ENCODE data around the gene PXK. TPM values are rescaled to one million over a fixed set of nuclear protein-coding genes. Genes with fewer than 3 reads are reported as not detected.
A peak's percentile ranks its signal among the peaks of the same experiment; 100 is the strongest.

PXK gene
- total and polyA plus RNA-seq, 10 of the 15 experiments (the other 5 are each of a cell fraction or from before 2014, with no cell fraction given) = 8.4 to 38.0 (median 27.6) TPM

DNA sequence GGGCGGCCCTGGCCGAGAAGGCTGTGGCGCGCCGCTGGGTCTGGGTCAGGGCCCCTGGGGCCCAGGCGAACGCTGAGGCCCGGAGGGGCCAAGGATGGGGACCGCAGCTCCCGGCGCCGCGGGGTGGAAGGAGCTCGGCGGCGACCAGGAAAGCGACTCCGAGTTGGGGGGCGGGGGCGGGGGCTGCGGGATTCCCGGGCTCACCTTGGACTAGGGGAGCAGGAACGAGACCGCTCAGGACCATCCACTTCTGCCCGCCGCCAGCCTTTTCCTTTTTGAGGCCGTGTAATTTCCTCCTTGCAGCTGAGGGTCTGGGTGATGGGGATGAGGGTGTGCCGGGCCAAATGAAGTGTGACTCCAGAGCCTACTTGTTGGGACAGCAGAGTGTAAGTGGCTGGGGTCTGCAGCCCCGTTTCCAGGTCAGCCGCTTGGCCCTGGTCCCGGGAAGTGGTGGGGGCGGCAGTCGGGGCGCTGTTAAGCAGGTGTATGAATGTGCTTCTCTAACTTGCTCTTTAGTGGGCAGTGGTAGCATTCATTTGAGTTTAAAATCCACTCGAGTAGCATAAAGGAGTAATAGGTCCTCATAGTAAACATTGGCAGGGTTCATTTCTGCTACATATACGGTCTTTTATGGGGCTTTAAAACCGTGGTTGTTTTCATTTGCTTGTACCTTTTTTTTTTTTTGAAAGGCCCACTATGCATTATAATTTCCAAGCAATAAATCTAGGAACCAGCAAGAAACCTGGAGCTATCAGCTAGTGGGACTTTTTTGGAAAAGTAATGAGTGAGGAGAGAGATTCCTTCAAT lies 717 bp downstream of the PXK start:
- FAIRE-seq = no peak

More for the DNA sequence above, 717 bp downstream of the PXK start:
- Histone ChIP-seq H3K4me3 (peak overlapping the region; percentile 93), H3K27me3 (replicated peaks in 1 of 2; ENCODE audit: control insufficient read depth in 2 of 2, insufficient read depth in 2 of 2, low read length in 1 of 2) (no peaks in the 10 kb centered on the region), H3K4me1 (ENCODE audit: control insufficient read depth, insufficient read depth, low read length) (peaks cover 10% of the 10 kb centered on the region; the same call in 1 of the 2 replicates), H4K20me1 (ENCODE audit: control insufficient read depth, insufficient read depth) (no peaks in the 10 kb centered on the region), H3K9me3 (replicated peaks; ENCODE audit: control insufficient read depth, insufficient read depth, low read length) (no peaks in the 10 kb centered on the region), H3K4me2 (ENCODE audit: control insufficient read depth, insufficient read depth) (peak overlapping the region; percentile 82), H3K27ac (ENCODE audit: control insufficient read depth, insufficient read depth) (no peak overlapping the region; the same call in none of the 2 replicates), H3K9ac (ENCODE audit: control insufficient read depth, insufficient read depth, low read length) (peak overlapping the region; percentile 62), H2AFZ (ENCODE audit: control insufficient read depth, low read depth, low read length) (peak overlapping the region; percentile 85), H3K36me3 (ENCODE audit: control insufficient read depth in 2 of 2, insufficient read depth in 2 of 2, low read length in 1 of 2) (no peaks in the 10 kb centered on the region), H3K79me2 (ENCODE audit: control insufficient read depth, insufficient read depth, low read length) (peaks cover 10% of the 10 kb centered on the region)
- ChIA-PET CTCF (interaction anchor here (0.7 to 8.9 kb wide), 24 partner anchors 9 to 325 kb away, joined by 3 to 204 read pairs (median 4); partner anchors contain the start of genes FLNB, HTD2, KCTD6 and RPP14), SMC1A (ENCODE audit: uncharacterized antibody, unreplicated experiment) (interaction anchor here (0.6 to 13.1 kb wide), 18 partner anchors 9 to 166 kb away, joined by 3 to 324 read pairs (median 5); partner anchors contain the start of genes HTD2, KCTD6 and RPP14), POLR2A (interaction anchor here (0.5 to 12.4 kb wide), 8 partner anchors 9 to 146 kb away, joined by 3 to 221 read pairs (median 4); partner anchors contain the start of genes HTD2 and RPP14), RAD21 (ENCODE audit: unreplicated experiment) (interaction anchor here (0.9 to 7.5 kb wide), 16 partner anchors 8 to 162 kb away, joined by 3 to 149 read pairs (median 6); partner anchors contain the start of genes HTD2, KCTD6, PDHB and RPP14)
- in situ Hi-C loops (cut with MboI) = no loop called here
- TF ChIP-seq RCOR1 (conservative IDR thresholded peaks at IDR 0.05; ENCODE audit: low read depth, low read length) (no peak), SMC3 (IDR thresholded peaks at IDR 0.05; ENCODE audit: borderline replicate concordance, low read length) (peak; percentile 12; the same call in 1 of the 2 replicates), NBN (IDR thresholded peaks at IDR 0.05) (0 out of 2 replicates have a peak, but pooled peaks have one; percentile 55), EGR1 (IDR thresholded peaks at IDR 0.05; ENCODE audit: borderline replicate concordance in 1 of 2, low read depth in 2 of 2, low read length in 2 of 2) (peak in 1 of 2 experiments; percentile 2; a peak in 1 of 3 replicates), RAD21 (IDR thresholded peaks at IDR 0.05; ENCODE audit: insufficient read depth, low read depth, low read length) (peak; percentile 61), TCF12 (IDR thresholded peaks at IDR 0.05; ENCODE audit: low read depth, low read length) (no peak), TCF7 (IDR thresholded peaks at IDR 0.05; ENCODE audit: borderline replicate concordance) (no peak), GABPA (IDR thresholded peaks at IDR 0.05; ENCODE audit: low read depth) (no peak)
- TF ChIP-seq, protein P1, sequence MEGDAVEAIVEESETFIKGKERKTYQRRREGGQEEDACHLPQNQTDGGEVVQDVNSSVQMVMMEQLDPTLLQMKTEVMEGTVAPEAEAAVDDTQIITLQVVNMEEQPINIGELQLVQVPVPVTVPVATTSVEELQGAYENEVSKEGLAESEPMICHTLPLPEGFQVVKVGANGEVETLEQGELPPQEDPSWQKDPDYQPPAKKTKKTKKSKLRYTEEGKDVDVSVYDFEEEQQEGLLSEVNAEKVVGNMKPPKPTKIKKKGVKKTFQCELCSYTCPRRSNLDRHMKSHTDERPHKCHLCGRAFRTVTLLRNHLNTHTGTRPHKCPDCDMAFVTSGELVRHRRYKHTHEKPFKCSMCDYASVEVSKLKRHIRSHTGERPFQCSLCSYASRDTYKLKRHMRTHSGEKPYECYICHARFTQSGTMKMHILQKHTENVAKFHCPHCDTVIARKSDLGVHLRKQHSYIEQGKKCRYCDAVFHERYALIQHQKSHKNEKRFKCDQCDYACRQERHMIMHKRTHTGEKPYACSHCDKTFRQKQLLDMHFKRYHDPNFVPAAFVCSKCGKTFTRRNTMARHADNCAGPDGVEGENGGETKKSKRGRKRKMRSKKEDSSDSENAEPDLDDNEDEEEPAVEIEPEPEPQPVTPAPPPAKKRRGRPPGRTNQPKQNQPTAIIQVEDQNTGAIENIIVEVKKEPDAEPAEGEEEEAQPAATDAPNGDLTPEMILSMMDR (IDR thresholded peaks at IDR 0.05 in 2 of 3, conservative IDR thresholded peaks at IDR 0.05 in 1 of 3; ENCODE audit: control insufficient read depth in 2 of 3, extremely low read depth in 1 of 3, insufficient read depth in 1 of 3, low read depth in 3 of 3, low read length in 3 of 3) = peak; percentile 26 to 65 (median 32); a peak in 4 of 6 replicates
- TF ChIP-seq, protein P2, sequence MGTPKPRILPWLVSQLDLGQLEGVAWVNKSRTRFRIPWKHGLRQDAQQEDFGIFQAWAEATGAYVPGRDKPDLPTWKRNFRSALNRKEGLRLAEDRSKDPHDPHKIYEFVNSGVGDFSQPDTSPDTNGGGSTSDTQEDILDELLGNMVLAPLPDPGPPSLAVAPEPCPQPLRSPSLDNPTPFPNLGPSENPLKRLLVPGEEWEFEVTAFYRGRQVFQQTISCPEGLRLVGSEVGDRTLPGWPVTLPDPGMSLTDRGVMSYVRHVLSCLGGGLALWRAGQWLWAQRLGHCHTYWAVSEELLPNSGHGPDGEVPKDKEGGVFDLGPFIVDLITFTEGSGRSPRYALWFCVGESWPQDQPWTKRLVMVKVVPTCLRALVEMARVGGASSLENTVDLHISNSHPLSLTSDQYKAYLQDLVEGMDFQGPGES (IDR thresholded peaks at IDR 0.05) = 0 out of 2 replicates have a peak, but pooled peaks have one; percentile 19
- TF ChIP-seq, protein P3, sequence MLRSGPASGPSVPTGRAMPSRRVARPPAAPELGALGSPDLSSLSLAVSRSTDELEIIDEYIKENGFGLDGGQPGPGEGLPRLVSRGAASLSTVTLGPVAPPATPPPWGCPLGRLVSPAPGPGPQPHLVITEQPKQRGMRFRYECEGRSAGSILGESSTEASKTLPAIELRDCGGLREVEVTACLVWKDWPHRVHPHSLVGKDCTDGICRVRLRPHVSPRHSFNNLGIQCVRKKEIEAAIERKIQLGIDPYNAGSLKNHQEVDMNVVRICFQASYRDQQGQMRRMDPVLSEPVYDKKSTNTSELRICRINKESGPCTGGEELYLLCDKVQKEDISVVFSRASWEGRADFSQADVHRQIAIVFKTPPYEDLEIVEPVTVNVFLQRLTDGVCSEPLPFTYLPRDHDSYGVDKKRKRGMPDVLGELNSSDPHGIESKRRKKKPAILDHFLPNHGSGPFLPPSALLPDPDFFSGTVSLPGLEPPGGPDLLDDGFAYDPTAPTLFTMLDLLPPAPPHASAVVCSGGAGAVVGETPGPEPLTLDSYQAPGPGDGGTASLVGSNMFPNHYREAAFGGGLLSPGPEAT (IDR thresholded peaks at IDR 0.05; ENCODE audit: low read depth) = 0 out of 2 replicates have a peak, but pooled peaks have one; percentile 19
- DNase-seq (ENCODE audit: low read depth, low spot score) (no peak), ATAC-seq (peak; percentile 66)
- WGBS (ENCODE audit: insufficient coverage, insufficient replicate concordance, low lambda C conversion rate, missing lambda C conversion rate) = 5% methylated on average over 20 of the region's 37 CpGs
- intact Hi-C loops (cut with micrococcal nuclease; ENCODE audit: unreplicated experiment) = loop anchor here (1.0 to 2.0 kb wide), 2 partner anchors 81 to 159 kb away; partner anchors contain the start of gene KCTD6
- BruUV-seq (replicated peaks) = no TSS peak
